Measurements from ENCODE around the gene SLC12A6.
"Not testable (repeated sequence)": the region's sequence is repeated elsewhere in the genome, so short reads cannot be mapped to it uniquely, and the experiment has no call there.

The SLC12A6 gene

GRCh38 chr15:34193272-34193671 lies 144.3 kb downstream of the SLC12A6 start:
- not testable (repeated sequence) for DNase-seq (ENCODE audit: low spot score)

- no peak for DNase-seq (ENCODE audit: low spot score)
Observed at GRCh38 chr15:34188711-34189110, 148.9 kb downstream of the SLC12A6 start.

GRCh38 chr15:34185666-34186065 lies 151.9 kb downstream of the SLC12A6 start:
- no peak for DNase-seq (ENCODE audit: low spot score)

GRCh38 chr15:34182942-34183341 lies 154.6 kb downstream of the SLC12A6 start:
- no peak for DNase-seq (ENCODE audit: low spot score)
